Erythroblast (primary cell): ENCODE data around the gene NRP1.

Source experiments
- GATA1 ChIP-seq: IDR thresholded peaks from 2 replicates; pipeline ENCODE4 v1.6.1; 2011; ENCODE audit warnings: low read depth, mild to moderate bottlenecking, control low read depth, low read length, moderate library complexity
- POLR2A ChIP-seq: IDR thresholded peaks from 2 replicates; pipeline ENCODE4 v1.6.1; 2011; ENCODE audit warnings: mild to moderate bottlenecking, low read length

DNA sequence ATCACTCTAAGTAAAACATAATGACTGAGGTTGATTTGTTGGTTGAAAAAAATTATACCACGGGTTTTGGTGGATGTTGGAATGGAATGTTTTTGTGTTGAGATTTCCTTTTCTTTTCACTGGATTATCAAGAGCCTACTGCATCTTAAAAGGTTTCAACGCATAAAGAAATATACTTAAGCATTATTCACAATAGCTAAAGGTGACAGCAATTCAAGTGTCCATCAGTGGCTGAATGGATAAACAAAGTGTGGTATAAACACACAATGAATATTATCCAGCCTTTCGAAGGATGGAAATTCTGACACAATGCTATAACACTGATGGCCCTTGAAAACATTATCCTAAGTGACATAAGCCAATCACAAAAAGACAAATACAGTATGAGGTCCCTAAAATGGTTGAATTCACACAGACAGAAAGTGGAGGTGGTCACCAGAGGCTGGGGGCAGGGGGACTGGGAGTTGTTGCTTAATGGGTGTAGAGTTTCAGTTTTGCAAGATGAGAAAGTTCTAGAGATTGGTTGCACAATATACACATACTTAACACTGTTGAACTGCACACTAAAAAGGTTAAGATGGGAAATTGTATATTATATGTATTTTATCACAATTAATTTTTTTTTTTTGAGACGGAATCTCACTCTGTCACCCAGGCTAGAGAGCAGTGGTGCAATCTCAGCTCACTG lies 122.3 kb downstream of the NRP1 start:
- no peak for TF ChIP-seq POLR2A
- no peak for TF ChIP-seq GATA1
